NCI-H748 (cell line): ENCODE measurements around the gene KLHL29.

ENCODE experiments used
- DNase-seq: peaks from one replicate; lab custom pipeline; 2025; ENCODE audit not compliant: unreplicated experiment; lab: John Stamatoyannopoulos, UW

The KLHL29 gene

DNA sequence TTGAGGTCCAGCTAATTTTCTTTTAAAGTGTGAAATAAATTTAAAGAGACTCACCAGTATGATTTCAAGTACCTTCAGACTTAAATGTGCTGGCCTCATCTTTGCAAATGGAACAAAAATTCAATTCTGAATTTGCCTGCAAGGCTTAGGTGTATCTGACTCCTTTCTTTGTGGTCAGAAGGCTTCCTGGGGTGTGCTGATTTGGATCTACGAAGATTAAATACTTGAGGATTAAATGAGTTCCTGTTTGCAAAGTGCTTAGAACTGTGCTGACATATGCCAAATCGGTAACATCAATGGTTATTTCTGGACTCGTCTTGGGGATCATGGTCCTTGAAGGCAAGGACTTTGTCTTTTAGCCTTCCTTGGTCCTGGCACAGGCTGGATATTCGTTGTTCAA lies 9.7 kb downstream of the KLHL29 start:
- DNase-seq, result no peak

- peak; percentile 77 for DNase-seq
These were observed 12.5 kb downstream of the KLHL29 start for GRCh38 chr2:23397478-23397877.

DNA sequence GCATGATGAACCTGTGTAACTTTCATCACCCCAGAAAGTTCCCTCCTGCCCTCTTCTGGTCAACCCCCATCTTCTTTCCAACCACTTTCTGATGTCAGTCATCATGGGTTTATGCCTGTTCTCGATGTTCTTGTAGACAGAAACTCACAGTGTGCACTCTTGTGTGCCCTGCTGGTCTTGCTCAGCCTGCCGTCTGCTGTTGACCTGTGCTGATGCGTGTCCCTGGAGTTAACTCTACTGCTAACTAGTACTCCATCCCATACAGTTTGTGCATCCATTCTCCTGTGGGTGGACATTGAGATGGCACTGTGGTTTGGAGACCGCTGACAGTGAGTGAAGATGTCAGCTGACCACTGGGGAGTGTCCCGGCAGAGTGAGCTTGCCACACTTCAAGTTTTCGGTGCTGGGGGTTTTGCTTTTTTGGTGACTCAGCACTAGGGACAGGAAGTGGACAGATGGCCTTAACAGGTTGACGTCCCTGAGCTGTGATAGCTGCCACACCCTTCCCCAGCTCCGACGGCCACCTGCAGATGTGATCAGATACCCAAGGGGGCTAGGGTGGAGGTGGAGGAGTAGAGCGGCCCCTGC lies 14.8 kb downstream of the KLHL29 start:
- DNase-seq, result no peak

DNA sequence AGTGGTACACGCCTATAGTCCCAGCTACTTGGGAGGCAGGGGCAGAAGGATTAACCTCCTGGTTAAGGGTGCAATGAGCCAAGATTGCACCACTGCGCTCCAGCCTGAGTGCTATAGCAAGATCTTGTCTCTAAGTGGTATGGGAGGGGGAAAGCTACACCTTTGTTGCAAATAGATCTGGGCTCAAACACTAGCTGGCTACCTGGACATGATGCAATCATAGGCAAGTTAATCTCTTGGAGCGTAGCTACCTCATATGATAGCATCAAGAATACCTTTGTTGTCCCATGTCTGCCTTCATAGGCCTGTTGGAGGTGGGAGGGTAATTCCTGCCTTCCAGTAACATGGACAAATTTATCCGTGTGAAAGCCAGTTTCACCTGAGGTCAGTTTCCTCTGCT lies 15.7 kb downstream of the KLHL29 start:
- DNase-seq, result no peak

DNA sequence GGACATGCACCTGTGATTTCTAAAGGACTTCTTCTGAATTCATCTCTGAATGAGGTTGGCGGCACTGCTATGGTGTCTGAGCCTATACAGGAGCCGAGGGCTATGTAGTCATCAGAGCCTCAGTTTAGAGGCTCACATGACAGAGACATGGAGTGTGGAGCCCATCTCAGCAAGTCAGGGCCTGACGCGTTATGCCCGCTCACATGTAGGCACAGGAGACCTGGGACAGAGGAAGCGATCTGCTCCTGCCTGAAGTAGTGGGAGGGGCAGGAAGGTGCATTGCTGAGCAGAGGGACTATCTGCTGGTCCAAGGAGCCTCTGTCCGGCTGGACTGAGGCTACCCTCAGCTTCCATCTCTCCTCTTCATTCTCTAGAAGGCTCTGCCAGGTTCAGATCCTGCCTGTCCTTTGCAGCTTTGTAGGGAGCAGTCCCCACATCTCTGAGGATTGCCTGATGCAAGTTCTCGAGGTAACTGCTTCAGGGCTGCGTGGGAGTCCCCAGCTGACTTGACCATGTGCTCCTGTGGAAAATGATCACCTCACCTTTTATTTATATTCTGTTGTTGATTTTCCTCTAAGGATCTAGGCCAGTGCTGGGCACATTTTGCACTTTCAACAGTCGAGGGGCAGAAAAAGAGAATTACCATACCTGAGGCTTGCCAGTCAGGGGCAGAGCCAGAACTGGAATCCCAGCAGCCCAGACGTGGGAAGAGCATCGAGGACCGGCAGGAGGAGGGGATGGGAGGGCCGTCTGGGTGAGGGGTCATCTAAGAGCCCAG lies 16.6 kb downstream of the KLHL29 start:
- no peak for DNase-seq

DNA sequence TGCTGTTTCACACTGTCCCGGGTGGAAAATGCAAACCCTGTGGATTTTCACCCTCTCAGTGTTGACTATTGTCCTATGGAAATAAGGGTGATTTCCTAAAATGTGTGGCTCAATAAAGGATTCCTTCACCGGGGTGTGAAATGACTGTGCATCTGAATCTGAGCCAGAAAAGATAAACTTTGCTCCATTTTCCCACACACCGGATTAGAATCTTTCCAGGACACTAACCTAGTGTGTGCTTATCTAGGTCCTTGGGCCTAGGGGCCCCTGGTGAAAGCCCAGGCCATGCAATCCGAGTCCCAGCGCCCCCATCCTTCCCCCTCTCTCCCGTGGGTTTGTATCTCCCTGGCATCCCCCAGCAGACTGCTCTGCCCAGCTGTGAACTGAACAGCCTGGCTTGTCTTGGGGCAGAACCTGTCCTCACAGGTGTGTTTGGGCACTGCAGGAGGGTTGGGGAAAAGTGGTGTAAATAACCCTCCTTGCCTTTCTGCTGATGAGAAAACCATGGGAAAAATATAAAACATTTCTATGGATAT lies 17.3 kb downstream of the KLHL29 start:
- DNase-seq, result no peak

GRCh38 chr2:23404426-23404825 lies 19.4 kb downstream of the KLHL29 start:
- peak; percentile 91 for DNase-seq

GRCh38 chr2:23409248-23409647 lies 24.3 kb downstream of the KLHL29 start:
- DNase-seq, result no peak

DNA sequence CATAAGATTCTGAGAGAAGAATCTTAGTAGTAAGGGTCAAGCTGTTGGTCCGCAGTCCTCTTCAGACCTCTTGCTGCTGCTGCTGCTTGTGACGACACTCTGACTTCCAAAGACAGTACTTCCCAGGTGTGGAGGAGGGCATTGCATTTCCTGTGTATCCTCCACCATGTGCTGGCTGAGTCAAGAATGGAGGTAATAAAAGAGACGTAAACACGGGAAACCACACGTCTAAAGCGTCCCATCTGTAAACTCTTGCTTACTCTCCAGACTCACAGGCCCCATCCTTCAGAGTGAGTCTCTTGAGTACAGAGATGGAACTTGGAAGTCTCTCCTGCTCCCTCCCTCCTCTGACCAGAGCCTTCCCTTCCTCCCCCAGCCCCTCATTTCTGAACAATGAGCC lies 25.6 kb downstream of the KLHL29 start:
- DNase-seq, result no peak

- no peak for DNase-seq
These were observed 26.9 kb downstream of the KLHL29 start for GRCh38 chr2:23411752-23412431.

- DNase-seq, result no peak
These were observed 27.7 kb downstream of the KLHL29 start for GRCh38 chr2:23412556-23413155.

DNA sequence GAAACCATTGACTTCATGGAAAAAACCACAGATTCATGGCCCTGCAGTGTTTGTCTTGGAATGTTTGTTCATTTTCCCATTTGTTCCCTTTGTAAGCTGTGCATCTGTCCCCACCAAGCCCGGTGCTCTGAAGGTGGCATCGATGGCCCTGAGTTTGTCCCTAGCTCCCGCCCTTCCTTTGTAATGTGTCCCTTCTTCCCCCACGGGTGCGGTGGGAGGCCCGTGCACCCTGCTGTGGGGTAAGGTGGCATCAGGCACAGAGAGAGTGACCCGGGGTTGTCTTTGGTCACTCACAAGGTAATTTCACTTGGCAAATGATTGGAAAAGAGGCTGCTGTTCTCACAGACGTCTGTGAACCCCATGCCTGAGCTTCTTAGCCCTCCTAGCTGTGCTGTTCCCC lies 28.7 kb downstream of the KLHL29 start:
- no peak for DNase-seq

- DNase-seq, result no peak
These were observed 29.1 kb downstream of the KLHL29 start for GRCh38 chr2:23414106-23414505.

- DNase-seq, result no peak
These were observed 29.9 kb downstream of the KLHL29 start for GRCh38 chr2:23414871-23415270.

- DNase-seq, result no peak
These were observed 32.3 kb downstream of the KLHL29 start for GRCh38 chr2:23417310-23417709.

DNA sequence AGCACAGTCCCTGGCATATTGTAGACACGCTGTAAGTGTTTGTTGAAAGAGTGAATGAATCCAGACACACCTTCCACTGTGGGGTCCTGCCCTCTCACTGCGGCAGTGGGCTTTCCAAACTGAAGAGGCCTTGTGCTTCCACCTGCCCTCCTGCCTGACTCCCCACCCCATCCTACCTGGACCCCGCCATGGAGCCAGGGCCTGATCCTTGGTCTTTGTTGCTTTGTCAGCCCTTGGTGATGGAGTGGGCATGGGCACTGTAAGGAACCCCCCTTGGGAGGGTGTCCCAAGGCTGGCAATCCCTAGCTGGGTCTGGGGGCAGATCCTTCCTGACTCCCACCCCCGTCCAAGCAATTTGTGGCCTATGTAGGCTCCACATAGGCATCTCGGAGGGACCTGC lies 33.1 kb downstream of the KLHL29 start:
- DNase-seq, result no peak

DNA sequence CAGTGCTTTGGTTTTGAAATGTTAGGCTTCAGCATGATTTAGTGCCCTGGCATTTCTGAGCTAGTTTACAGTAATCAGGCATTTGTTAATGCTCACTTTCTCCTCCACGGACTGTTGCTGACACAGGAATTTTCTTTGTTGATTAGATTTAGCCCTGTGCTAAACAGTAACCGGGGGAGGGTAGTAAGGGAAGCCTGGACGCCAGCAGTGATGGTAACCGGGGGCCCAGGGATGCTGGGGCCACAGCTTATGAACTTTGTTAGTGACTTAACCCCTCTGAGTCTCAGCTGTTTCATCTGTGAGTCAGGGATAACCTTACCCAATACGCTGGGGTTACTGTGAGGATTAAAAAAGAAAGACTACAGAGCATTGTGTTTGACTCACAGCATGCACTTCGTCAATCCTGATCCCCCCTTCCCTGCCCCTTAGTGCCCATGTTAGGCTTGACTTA lies 33.5 kb downstream of the KLHL29 start:
- DNase-seq, result no peak

- no peak for DNase-seq
These were observed 34.5 kb downstream of the KLHL29 start for GRCh38 chr2:23419171-23420090.

GRCh38 chr2:23420091-23420839 lies 35.3 kb downstream of the KLHL29 start:
- no peak for DNase-seq
